ENCODE data around the gene USP17L5.
"Not testable (repeated sequence)": the region's sequence is repeated elsewhere in the genome, so short reads cannot be mapped to it uniquely, and the experiment has no call there.

GRCh38 chr4:9362829-9363228 is 23.6 kb downstream of the USP17L5 start, which contains the start of gene USP17L30:
- TF ChIP-seq TCF7L2 (IDR thresholded peaks at IDR 0.05; ENCODE audit: low read depth, low read length); CTCF (IDR thresholded peaks at IDR 0.05); POLR2AphosphoS5 (IDR thresholded peaks at IDR 0.05; ENCODE audit: low read depth, low read length); SIN3A (IDR thresholded peaks at IDR 0.05; ENCODE audit: borderline replicate concordance, insufficient read depth, low read depth, low read length): not testable (repeated sequence)
- TF ChIP-seq, protein P1, sequence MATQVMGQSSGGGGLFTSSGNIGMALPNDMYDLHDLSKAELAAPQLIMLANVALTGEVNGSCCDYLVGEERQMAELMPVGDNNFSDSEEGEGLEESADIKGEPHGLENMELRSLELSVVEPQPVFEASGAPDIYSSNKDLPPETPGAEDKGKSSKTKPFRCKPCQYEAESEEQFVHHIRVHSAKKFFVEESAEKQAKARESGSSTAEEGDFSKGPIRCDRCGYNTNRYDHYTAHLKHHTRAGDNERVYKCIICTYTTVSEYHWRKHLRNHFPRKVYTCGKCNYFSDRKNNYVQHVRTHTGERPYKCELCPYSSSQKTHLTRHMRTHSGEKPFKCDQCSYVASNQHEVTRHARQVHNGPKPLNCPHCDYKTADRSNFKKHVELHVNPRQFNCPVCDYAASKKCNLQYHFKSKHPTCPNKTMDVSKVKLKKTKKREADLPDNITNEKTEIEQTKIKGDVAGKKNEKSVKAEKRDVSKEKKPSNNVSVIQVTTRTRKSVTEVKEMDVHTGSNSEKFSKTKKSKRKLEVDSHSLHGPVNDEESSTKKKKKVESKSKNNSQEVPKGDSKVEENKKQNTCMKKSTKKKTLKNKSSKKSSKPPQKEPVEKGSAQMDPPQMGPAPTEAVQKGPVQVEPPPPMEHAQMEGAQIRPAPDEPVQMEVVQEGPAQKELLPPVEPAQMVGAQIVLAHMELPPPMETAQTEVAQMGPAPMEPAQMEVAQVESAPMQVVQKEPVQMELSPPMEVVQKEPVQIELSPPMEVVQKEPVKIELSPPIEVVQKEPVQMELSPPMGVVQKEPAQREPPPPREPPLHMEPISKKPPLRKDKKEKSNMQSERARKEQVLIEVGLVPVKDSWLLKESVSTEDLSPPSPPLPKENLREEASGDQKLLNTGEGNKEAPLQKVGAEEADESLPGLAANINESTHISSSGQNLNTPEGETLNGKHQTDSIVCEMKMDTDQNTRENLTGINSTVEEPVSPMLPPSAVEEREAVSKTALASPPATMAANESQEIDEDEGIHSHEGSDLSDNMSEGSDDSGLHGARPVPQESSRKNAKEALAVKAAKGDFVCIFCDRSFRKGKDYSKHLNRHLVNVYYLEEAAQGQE (IDR thresholded peaks at IDR 0.05; ENCODE audit: insufficient read depth in 1 of 2, low read depth in 2 of 2, low read length in 1 of 2), result not testable (repeated sequence)

All from Panc1 (cell line).